ENCODE data around the gene DAB2IP.

DAB2IP gene

GRCh38 chr9:121773954-121774714, 122.7 kb downstream of the DAB2IP start:
- peak in 15 of 42 donors; percentile 4 to 37 (median 16) for DNase-seq
- intact Hi-C loops (cut with DNase I) = no loop called here

GRCh38 chr9:121774715-121775613, 123.5 kb downstream of the DAB2IP start:
- peak in 26 of 42 donors; percentile 10 to 76 (median 48) for DNase-seq

DNA sequence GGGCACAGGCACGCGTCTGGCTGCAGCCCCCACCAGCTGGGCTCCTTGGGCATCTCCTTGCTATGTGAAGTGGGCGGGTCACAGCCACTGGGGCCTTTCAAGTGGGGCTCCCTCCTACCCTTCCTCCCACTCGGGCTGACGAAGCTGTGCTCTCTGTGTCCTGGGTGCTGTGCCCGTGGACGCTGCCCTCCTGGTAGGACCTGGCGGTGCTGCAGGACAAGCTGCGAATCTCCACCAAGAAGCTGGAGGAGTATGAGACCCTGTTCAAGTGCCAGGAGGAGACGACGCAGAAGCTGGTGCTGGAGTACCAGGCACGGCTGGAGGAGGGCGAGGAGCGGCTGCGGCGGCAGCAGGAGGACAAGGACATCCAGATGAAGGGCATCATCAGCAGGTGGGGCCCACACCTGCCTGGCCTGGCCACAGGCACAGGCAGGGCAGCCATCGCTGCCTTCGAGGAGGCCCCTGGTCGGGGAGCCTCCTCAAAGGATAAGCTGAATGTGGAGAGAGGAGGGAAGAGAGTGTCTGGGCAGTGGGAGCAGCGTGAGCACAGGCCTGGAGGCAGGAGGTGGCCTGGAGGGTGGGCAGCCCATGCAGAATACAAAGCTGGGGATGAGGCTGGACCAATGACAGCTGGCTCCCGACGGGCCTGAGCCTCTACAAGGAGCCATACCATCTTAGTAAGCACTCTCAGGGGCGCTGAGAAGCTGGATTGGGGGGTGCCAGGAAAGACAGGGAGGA, 124.7 kb downstream of the DAB2IP start:
- intact Hi-C loops (cut with DNase I) = no loop called here
- peak in 16 of 42 donors; percentile 4 to 38 (median 14) for DNase-seq

More at GRCh38 chr9:121774715-121775613, 123.5 kb downstream of the DAB2IP start:
- intact Hi-C loops (cut with DNase I) = no loop called here

DNA sequence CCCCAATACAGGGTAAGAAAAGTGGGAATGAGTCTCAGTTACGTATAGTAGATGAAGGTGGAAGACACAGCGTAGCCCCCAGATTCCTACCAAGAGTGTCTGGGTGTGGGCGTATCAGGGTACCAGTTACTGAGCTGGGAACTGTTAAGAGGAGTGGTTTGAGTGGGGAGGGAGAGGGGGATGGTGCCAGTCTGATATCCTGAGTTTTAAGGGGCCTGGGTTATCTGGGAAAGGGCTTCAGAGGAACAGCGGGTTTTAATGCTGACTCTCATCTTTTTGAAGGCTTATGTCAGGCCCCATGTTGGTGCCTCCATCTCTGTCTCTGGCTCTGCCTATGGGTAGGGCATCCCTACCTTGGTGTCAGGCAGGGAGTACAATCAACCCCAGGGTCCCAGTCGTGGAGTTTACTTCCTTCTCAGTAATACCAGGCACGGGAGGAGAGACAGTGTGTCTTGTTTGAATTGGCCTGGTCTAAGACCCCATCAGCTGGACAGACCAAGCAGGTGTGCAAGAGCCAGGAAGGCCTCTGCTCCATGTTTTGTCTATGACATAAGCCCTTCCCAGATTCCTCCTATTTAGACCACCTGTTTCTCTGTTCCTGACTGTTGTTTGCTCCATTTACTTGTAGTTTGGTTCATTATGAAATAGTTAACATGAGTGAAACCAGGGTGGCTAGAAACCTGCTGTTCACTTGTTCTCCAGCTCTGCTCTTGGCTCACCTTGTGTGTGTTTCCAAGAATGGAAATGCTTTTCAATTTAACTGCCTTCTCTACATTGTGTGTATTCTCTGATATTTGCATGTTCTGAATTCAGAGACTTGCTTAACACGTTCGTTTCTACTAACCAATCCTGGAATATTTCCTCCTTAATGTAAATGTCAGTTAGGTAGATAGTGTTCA, 125.6 kb downstream of the DAB2IP start:
- DNase-seq = peak in 15 of 42 donors; percentile 9 to 58 (median 29)
- intact Hi-C loops (cut with DNase I) = no loop called here

GRCh38 chr9:121778252-121779225, 127.1 kb downstream of the DAB2IP start:
- intact Hi-C loops (cut with DNase I) = no loop called here
- peak in 4 of 42 donors; percentile 2 to 35 (median 12) for DNase-seq

GRCh38 chr9:121779381-121780117, 128.1 kb downstream of the DAB2IP start:
- DNase-seq = peak in 11 of 42 donors; percentile 10 to 72 (median 38)
- intact Hi-C loops (cut with DNase I) = no loop called here

GRCh38 chr9:121780177-121781040, 129.0 kb downstream of the DAB2IP start:
- intact Hi-C loops (cut with DNase I) = no loop called here
- DNase-seq = peak in 6 of 42 donors; percentile 2 to 34 (median 6)

DNA sequence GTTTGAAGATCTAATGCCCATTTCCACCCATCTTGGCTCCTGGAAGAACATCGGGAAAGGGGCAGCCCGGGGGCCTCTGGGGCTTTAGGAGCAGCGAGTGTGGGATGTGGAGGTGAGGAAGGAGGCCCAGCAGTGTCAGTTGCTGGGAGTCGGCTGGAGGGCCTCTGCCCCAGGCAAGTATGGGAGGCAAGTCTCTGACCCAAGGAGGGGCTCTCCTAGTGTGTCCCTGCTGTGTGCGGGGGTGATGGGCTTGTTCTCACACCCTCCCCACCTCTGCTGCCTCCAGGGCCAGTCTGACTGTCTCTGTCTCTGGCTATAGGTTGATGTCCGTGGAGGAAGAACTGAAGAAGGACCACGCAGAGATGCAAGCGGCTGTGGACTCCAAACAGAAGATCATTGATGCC, 129.7 kb downstream of the DAB2IP start:
- intact Hi-C loops (cut with DNase I) = no loop called here
- peak in 3 of 42 donors; percentile 6 to 33 (median 30) for DNase-seq

DNA sequence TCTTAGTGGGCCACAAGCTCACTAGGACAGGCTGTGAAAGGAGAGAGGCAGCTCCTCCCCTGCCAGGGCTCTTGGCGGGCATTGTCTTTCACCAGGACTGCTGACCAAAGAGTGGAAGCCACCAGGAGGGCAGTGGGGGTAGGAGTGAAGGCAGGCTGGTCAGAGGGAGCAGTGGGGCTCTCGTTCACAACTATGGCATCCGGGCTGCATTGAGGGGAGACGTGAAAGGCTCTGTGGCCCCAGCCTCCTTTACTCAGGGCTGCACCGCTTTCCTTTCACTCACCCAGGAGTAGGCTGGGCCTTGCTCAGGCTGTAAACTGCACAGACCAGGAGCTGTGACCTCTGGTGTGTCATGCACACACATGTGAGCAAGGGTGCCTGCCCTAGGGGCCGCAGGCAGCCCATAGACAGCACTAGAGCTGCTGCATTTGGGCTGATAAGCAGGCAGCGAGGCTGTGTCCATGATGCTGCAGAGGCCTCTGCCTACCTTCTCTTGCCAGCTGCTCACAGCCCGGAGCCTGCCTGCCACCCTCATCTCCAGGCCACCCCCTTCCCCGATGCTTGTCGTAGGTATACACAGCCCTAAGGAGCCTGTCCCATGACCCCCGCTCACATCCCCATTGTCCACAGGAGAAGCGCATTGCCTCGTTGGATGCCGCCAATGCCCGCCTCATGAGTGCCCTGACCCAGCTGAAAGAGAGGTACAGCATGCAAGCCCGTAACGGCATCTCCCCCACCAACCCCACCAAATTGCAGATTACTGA, 130.4 kb downstream of the DAB2IP start:
- intact Hi-C loops (cut with DNase I) = no loop called here
- DNase-seq = peak in 7 of 42 donors; percentile 5 to 43 (median 27)

GRCh38 chr9:121782514-121783110, 131.2 kb downstream of the DAB2IP start:
- peak in 4 of 42 donors; percentile 5 to 40 (median 19) for DNase-seq
- intact Hi-C loops (cut with DNase I) = no loop called here

GRCh38 chr9:121783111-121783510, 131.7 kb downstream of the DAB2IP start:
- intact Hi-C loops (cut with DNase I) = no loop called here
- peak in 5 of 42 donors; percentile 7 to 36 (median 17) for DNase-seq

- DNase-seq = peak in 12 of 42 donors; percentile 3 to 68 (median 46)
- intact Hi-C loops (cut with DNase I) = no loop called here
Measured at GRCh38 chr9:121783521-121784507, 132.4 kb downstream of the DAB2IP start.
